ENCODE measurements around the gene GAST. TPM values are rescaled to one million over a fixed set of nuclear protein-coding genes. Genes with fewer than 3 reads are reported as not detected.

GAST gene
- total RNA-seq, 4 donors from 2014 or later = not detected

DNA sequence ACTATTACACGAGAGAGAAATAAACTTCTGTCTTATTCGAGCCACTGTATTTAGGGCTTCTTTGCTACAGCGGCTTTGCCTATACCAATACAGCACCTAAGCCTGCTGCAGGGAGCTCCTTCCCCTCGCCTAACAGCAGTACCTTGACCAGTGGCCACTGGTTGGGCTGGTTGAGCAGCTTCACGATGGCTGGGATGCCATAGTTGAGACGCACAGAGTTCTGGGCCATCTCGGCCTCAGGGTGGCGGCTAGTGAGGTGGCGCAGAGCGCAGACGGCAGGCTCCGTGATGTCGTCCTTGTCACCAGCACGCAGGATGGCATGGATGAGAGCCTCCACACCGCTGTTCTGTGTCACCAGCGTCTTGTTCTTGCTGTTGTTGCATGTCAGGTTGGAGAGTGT, 50.7 kb downstream of the GAST start:
- no peak overlapping the region for H3K27ac ChIP-seq
- peaks cover 0 to 48% (median 26%) of the 10 kb centered on the region in 4 donors for H3K36me3 ChIP-seq
- no peak overlapping the region for H3K4me3 ChIP-seq
- intact Hi-C loops (cut with DNase I; ENCODE audit: low total_unique reads) (no loop called here), in situ Hi-C loops (cut with MboI; ENCODE audit: low pct_ligation_motif_present in 1 of 4, low pct_unique_long_range_greater_than_20kb in 1 of 4, low sequenced_read_pairs in 3 of 4) (no loop called here)
- TF ChIP-seq POLR2AphosphoS5 (IDR thresholded peaks at IDR 0.05) = no peak
- no peak for TF ChIP-seq EP300 (IDR thresholded peaks at IDR 0.05; ENCODE audit: low read depth)
- TF ChIP-seq, protein P1, sequence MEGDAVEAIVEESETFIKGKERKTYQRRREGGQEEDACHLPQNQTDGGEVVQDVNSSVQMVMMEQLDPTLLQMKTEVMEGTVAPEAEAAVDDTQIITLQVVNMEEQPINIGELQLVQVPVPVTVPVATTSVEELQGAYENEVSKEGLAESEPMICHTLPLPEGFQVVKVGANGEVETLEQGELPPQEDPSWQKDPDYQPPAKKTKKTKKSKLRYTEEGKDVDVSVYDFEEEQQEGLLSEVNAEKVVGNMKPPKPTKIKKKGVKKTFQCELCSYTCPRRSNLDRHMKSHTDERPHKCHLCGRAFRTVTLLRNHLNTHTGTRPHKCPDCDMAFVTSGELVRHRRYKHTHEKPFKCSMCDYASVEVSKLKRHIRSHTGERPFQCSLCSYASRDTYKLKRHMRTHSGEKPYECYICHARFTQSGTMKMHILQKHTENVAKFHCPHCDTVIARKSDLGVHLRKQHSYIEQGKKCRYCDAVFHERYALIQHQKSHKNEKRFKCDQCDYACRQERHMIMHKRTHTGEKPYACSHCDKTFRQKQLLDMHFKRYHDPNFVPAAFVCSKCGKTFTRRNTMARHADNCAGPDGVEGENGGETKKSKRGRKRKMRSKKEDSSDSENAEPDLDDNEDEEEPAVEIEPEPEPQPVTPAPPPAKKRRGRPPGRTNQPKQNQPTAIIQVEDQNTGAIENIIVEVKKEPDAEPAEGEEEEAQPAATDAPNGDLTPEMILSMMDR (IDR thresholded peaks at IDR 0.05) = no peak
- no peak for TF ChIP-seq POLR2A (IDR thresholded peaks at IDR 0.05)
- no peaks in the 10 kb centered on the region for H3K27me3 ChIP-seq
- no peak for DNase-seq
- H3K9me3 ChIP-seq = no peaks in the 10 kb centered on the region
- WGBS, 2 donors (ENCODE audit: low coverage in 1 of 2) = 92 to 94% methylated on average over 4 to 16 of the region's 16 CpGs
- H3K4me1 ChIP-seq = no peaks in the 10 kb centered on the region

DNA sequence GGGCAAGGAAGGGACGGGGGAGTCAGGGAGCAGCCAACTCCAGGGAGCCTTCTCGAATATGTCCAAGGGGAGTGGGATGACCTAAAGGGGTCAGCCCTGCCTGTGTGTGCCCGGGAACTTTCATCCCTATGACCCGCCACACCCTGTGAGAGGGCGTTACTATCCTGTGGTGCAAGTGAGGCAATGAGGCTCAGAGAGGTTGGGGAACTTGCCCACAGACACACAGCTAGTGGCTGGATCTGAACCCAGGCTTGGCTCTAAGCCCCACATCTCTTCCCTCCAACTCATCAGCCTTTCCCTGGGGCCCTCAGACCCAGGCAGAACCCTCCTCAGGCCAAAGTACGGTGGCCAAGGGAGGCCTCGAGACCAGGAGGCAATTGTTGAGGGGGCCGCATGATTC, 51.2 kb downstream of the GAST start:
- 83% methylated on average over 8 of the region's 8 CpGs; no CpG with 5 or more reads in 1 of the 2 donors for WGBS, 2 donors (ENCODE audit: low coverage in 1 of 2)
- Histone ChIP-seq H3K27me3 (no peaks in the 10 kb centered on the region), H3K27ac (no peak overlapping the region), H3K4me1 (no peaks in the 10 kb centered on the region), H3K9me3 (no peaks in the 10 kb centered on the region), H3K36me3 (peaks cover 0 to 52% (median 23%) of the 10 kb centered on the region in 4 donors), H3K4me3 (no peak overlapping the region)
- in situ Hi-C loops (cut with MboI; ENCODE audit: low pct_ligation_motif_present in 1 of 4, low pct_unique_long_range_greater_than_20kb in 1 of 4, low sequenced_read_pairs in 3 of 4) (no loop called here), intact Hi-C loops (cut with DNase I; ENCODE audit: low total_unique reads) (no loop called here)
- TF ChIP-seq POLR2AphosphoS5 (IDR thresholded peaks at IDR 0.05) = no peak
- no peak for DNase-seq

Small RNA genes lying within 50 kb of the gene (small RNA-seq; reads per million reads assigned to genes)
- 0 reads per million in 4 donors for gene RN7SL399P
- gene RNA5SP442 = 0 to 0.42 (median 0.12) reads per million in 4 donors

Other genes starting within 250 kb of the GAST start
- not detected for gene KRT32, start 244.9 kb upstream of the GAST start, total RNA-seq
- not detected for gene KRT35, start 231.2 kb upstream of the GAST start, total RNA-seq
- gene KRT36, start 222.4 kb upstream of the GAST start, total RNA-seq = not detected
- gene KRT13, start 206.7 kb upstream of the GAST start, total RNA-seq = under 1 TPM in 1 of 4 donors, not detected in 3; 0.27 TPM
- gene KRT15, start 193.4 kb upstream of the GAST start, total RNA-seq = 10 to 100 TPM in 1 of 4 donors, 1 to 10 TPM in 2, under 1 TPM in 1; 0.80 to 17.6 (median 7.4) TPM
- gene KRT19, start 184.0 kb upstream of the GAST start, total RNA-seq = 1,000 to 10,000 TPM in 3 of 4 donors, 100 to 1,000 TPM in 1; 788 to 3,666 (median 2,734) TPM
- not detected for gene KRT9, start 140.3 kb upstream of the GAST start, total RNA-seq
- gene KRT14, start 125.4 kb upstream of the GAST start, total RNA-seq = under 1 TPM in 2 of 4 donors, not detected in 2; 0.32 to 0.68 TPM
- gene KRT16, start 99.6 kb upstream of the GAST start, total RNA-seq = under 1 TPM in 1 of 4 donors, not detected in 3; 0.79 TPM
- 10 to 100 TPM in 1 of 4 donors, not detected in 3; 37.6 TPM for gene KRT17, start 87.8 kb upstream of the GAST start, total RNA-seq
- 100 to 1,000 TPM in 3 of 4 donors, 10 to 100 TPM in 1; 93.3 to 520 (median 241) TPM for gene EIF1, start 23.4 kb upstream of the GAST start, total RNA-seq
- under 1 TPM in 2 of 4 donors, not detected in 2; 0.55 to 0.79 TPM for gene HAP1, start 22.3 kb downstream of the GAST start, total RNA-seq
- gene JUP, start 74.4 kb downstream of the GAST start, total RNA-seq = 100 to 1,000 TPM; 396 to 595 (median 513) TPM
- 10 to 100 TPM; 18.7 to 39.6 (median 22.5) TPM for gene P3H4, start 99.6 kb downstream of the GAST start, total RNA-seq
- 10 to 100 TPM in 3 of 4 donors, 1 to 10 TPM in 1; 7.1 to 61.1 (median 12.6) TPM for gene FKBP10, start 100.7 kb downstream of the GAST start, total RNA-seq
- gene NT5C3B, start 123.9 kb downstream of the GAST start, total RNA-seq = 10 to 100 TPM in 3 of 4 donors, 1 to 10 TPM in 1; 10.0 to 30.8 (median 24.6) TPM
- gene KLHL10, start 125.5 kb downstream of the GAST start, total RNA-seq = under 1 TPM in 1 of 4 donors, not detected in 3; 0.32 TPM
- gene KLHL11, start 153.1 kb downstream of the GAST start, total RNA-seq = 10 to 100 TPM in 3 of 4 donors, 1 to 10 TPM in 1; 5.4 to 19.5 (median 15.9) TPM
- gene ACLY, start 206.6 kb downstream of the GAST start, total RNA-seq = 10 to 100 TPM; 39.2 to 69.2 (median 51.9) TPM
- gene ODAD4, start 218.3 kb downstream of the GAST start, total RNA-seq = under 1 TPM in 2 of 4 donors, not detected in 2; 0.32 to 0.55 TPM

Data from transverse colon (tissue), 4 donors.